Stimulated activated CD4-positive, alpha-beta T cell treated with anti-CD3 and anti-CD28 coated beads, Interleukin-1b, Interleukin-23, amount 100 ng/mL, for 4 hours (primary cell): ENCODE results near the gene CCDC93.

Source experiments
- DNase-seq, 2 donors: peaks; one replicate each; pipeline ENCODE4 v3.0.0-alpha.2; 2020; ENCODE audit warnings: low read depth in 2 of 2

CCDC93 gene

GRCh38 chr2:118013724-118014491, at the start of gene CCDC93:
Gene CCDC93 (minus strand): TSS chr2:118014070. CDS start chr2:118013995, 75 bp downstream.
- peak; percentile 79 to 81 for DNase-seq

GRCh38 chr2:118062669-118063068, 48.8 kb upstream of the CCDC93 start:
- DNase-seq = no peak

- DNase-seq = no peak
These were observed 48.2 kb upstream of the CCDC93 start for GRCh38 chr2:118062048-118062447.

- no peak for DNase-seq
These were observed 47.5 kb upstream of the CCDC93 start for GRCh38 chr2:118061135-118061955.

- no peak for DNase-seq
These were observed 46.1 kb upstream of the CCDC93 start for GRCh38 chr2:118059919-118060478.

- DNase-seq = no peak
These were observed 45.1 kb upstream of the CCDC93 start for GRCh38 chr2:118058951-118059350.

- DNase-seq = no peak
These were observed 42.9 kb upstream of the CCDC93 start for GRCh38 chr2:118056801-118057200.

GRCh38 chr2:118056165-118056534, 42.3 kb upstream of the CCDC93 start:
- no peak for DNase-seq

- DNase-seq = no peak
These were observed 41.8 kb upstream of the CCDC93 start for GRCh38 chr2:118055512-118056164.

- no peak for DNase-seq
These were observed 40.5 kb upstream of the CCDC93 start for GRCh38 chr2:118054213-118055008.

- DNase-seq = no peak
These were observed 39.8 kb upstream of the CCDC93 start for GRCh38 chr2:118053681-118054080.

- no peak for DNase-seq
These were observed 38.6 kb upstream of the CCDC93 start for GRCh38 chr2:118052474-118052873.

GRCh38 chr2:118051826-118052358, 38.0 kb upstream of the CCDC93 start:
- DNase-seq = no peak

GRCh38 chr2:118050974-118051373, 37.1 kb upstream of the CCDC93 start:
- no peak for DNase-seq

- no peak for DNase-seq
These were observed 36.5 kb upstream of the CCDC93 start for GRCh38 chr2:118050386-118050785.

GRCh38 chr2:118049816-118050140, 35.9 kb upstream of the CCDC93 start:
- DNase-seq = no peak

- no peak for DNase-seq
These were observed 35.4 kb upstream of the CCDC93 start for GRCh38 chr2:118049140-118049815.

- no peak for DNase-seq
These were observed 34.5 kb upstream of the CCDC93 start for GRCh38 chr2:118048401-118048800.

GRCh38 chr2:118047380-118047826, 33.5 kb upstream of the CCDC93 start:
- DNase-seq = no peak

- no peak for DNase-seq
These were observed 32.9 kb upstream of the CCDC93 start for GRCh38 chr2:118046634-118047210.
